ENCODE data around the gene CACNA1S.

The CACNA1S gene

GRCh38 chr1:201020721-201021629 is 91.3 kb downstream of the CACNA1S start:
- Histone ChIP-seq H3K4me3 (ENCODE audit: insufficient read depth, low read length, poor library complexity, severe bottlenecking) (no peak overlapping the region), H3K27me3 (ENCODE audit: low read length) (no peaks in the 10 kb centered on the region), H3K9me2 (replicated peaks; ENCODE audit: insufficient read depth, low read length) (no peaks in the 10 kb centered on the region), H3F3A (ENCODE audit: insufficient read depth) (peaks cover 8% of the 10 kb centered on the region), H3K9me3 (ENCODE audit: insufficient read depth, low read length) (no peaks in the 10 kb centered on the region), H3K79me2 (ENCODE audit: insufficient read depth, low read length) (no peaks in the 10 kb centered on the region), H4K20me1 (ENCODE audit: low read depth, low read length) (no peaks in the 10 kb centered on the region), H2AFZ (ENCODE audit: low read depth, low read length, severe bottlenecking) (no peak overlapping the region), H3K4me2 (ENCODE audit: low read depth, low read length, poor library complexity, severe bottlenecking) (no peak overlapping the region), H3K27ac (ENCODE audit: low read depth, low read length) (peak overlapping the region; percentile 83), H3K9ac (ENCODE audit: low read length) (no peak overlapping the region), H3K36me3 (ENCODE audit: low read length) (no peaks in the 10 kb centered on the region)
- TF ChIP-seq CTCF (IDR thresholded peaks at IDR 0.05; ENCODE audit: insufficient read depth, low read length, poor library complexity, severe bottlenecking) (no peak), EZH2phosphoT487 (conservative IDR thresholded peaks at IDR 0.05; ENCODE audit: low read length) (no peak)

GRCh38 chr1:201020040-201020591 is 92.1 kb downstream of the CACNA1S start:
- peak overlapping the region; percentile 29 for H2AFZ ChIP-seq (ENCODE audit: low read depth, low read length, severe bottlenecking)
- no peaks in the 10 kb centered on the region for H4K20me1 ChIP-seq (ENCODE audit: low read depth, low read length)
- TF ChIP-seq CTCF (IDR thresholded peaks at IDR 0.05; ENCODE audit: insufficient read depth, low read length, poor library complexity, severe bottlenecking) = no peak
- TF ChIP-seq EZH2phosphoT487 (conservative IDR thresholded peaks at IDR 0.05; ENCODE audit: low read length) = no peak
- H3F3A ChIP-seq (ENCODE audit: insufficient read depth) = peaks cover 8% of the 10 kb centered on the region
- peak overlapping the region; percentile 83 for H3K27ac ChIP-seq (ENCODE audit: low read depth, low read length)
- no peaks in the 10 kb centered on the region for H3K9me2 ChIP-seq (replicated peaks; ENCODE audit: insufficient read depth, low read length)
- H3K9ac ChIP-seq (ENCODE audit: low read length) = peak overlapping the region; percentile 23; the same call in 1 of the 2 replicates
- no peaks in the 10 kb centered on the region for H3K36me3 ChIP-seq (ENCODE audit: low read length)
- H3K4me3 ChIP-seq (ENCODE audit: insufficient read depth, low read length, poor library complexity, severe bottlenecking) = no peak overlapping the region
- H3K4me2 ChIP-seq (ENCODE audit: low read depth, low read length, poor library complexity, severe bottlenecking) = peak overlapping the region; percentile 45
- no peaks in the 10 kb centered on the region for H3K79me2 ChIP-seq (ENCODE audit: insufficient read depth, low read length)
- H3K9me3 ChIP-seq (ENCODE audit: insufficient read depth, low read length) = no peaks in the 10 kb centered on the region
- no peaks in the 10 kb centered on the region for H3K27me3 ChIP-seq (ENCODE audit: low read length)

GRCh38 chr1:201019321-201019977 is 92.8 kb downstream of the CACNA1S start:
- no peaks in the 10 kb centered on the region for H3K9me3 ChIP-seq (ENCODE audit: insufficient read depth, low read length)
- H4K20me1 ChIP-seq (ENCODE audit: low read depth, low read length) = no peaks in the 10 kb centered on the region
- no peaks in the 10 kb centered on the region for H3K9me2 ChIP-seq (replicated peaks; ENCODE audit: insufficient read depth, low read length)
- H3K9ac ChIP-seq (ENCODE audit: low read length) = peak overlapping the region; percentile 35
- H3K4me3 ChIP-seq (ENCODE audit: insufficient read depth, low read length, poor library complexity, severe bottlenecking) = no peak overlapping the region
- no peaks in the 10 kb centered on the region for H3K79me2 ChIP-seq (ENCODE audit: insufficient read depth, low read length)
- H2AFZ ChIP-seq (ENCODE audit: low read depth, low read length, severe bottlenecking) = peak overlapping the region; percentile 44
- TF ChIP-seq CTCF (IDR thresholded peaks at IDR 0.05; ENCODE audit: insufficient read depth, low read length, poor library complexity, severe bottlenecking) (no peak), EZH2phosphoT487 (conservative IDR thresholded peaks at IDR 0.05; ENCODE audit: low read length) (no peak)
- H3K27me3 ChIP-seq (ENCODE audit: low read length) = no peaks in the 10 kb centered on the region
- peak overlapping the region; percentile 83 for H3K27ac ChIP-seq (ENCODE audit: low read depth, low read length)
- peak overlapping the region; percentile 45 for H3K4me2 ChIP-seq (ENCODE audit: low read depth, low read length, poor library complexity, severe bottlenecking)
- no peaks in the 10 kb centered on the region for H3K36me3 ChIP-seq (ENCODE audit: low read length)
- H3F3A ChIP-seq (ENCODE audit: insufficient read depth) = peaks cover 8% of the 10 kb centered on the region
